ENCODE measurements around the gene ARPC4.

The ARPC4 gene

DNA sequence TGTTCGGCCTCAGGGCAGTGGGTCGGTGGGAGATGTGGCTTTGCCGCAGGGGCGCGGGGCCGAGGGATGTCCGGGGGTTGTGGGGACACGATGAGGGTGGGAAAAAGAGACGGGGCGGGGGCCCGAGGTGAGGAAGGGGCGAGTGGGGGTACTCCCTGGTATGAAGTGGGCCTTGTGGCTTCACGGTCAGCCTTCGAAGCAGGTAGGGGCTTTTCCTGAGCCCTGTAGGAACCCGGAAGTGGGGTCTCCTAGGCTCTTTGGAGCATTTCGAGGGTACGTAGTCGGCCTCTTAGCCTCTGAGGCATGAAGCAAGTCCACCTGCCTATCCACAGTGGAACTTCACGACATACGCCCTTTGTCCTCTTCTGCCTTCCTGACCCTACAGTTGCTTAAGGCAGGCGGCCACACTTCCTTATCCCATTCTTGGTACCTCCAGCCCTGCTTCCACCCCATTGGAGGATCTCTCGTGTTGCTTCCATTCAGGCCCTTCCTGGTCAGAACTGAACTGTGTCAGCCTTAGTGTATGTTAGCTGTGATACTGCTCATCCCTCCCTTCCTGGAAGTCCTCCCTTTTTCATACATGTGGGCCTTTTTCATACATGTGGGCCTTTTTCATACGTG is 389 bp downstream of the ARPC4 start:
- DNase-seq, result peak; percentile 38

DNA sequence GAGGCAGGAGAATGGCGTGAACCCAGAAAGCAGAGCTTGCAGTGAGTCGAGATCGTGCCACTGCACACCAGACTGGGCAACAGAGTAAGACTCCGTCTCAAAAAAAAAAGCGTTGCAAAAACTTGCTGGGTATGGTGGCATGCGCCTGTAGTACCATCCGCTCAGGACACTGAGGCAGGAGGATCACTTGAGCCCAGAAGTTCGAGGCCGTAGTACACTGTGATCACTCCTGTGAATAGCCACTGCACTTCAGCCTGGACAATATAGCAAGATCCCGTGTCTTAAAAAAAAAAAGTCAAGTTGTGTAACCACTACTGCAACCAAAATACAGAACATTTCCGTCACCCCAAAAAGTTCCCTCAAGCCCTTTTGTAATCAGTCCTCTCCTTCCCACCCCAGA is 1.5 kb downstream of the ARPC4 start:
- no peak for DNase-seq

- DNase-seq, result no peak
Measured at GRCh38 chr3:9795207-9795606, 2.3 kb downstream of the ARPC4 start.

DNA sequence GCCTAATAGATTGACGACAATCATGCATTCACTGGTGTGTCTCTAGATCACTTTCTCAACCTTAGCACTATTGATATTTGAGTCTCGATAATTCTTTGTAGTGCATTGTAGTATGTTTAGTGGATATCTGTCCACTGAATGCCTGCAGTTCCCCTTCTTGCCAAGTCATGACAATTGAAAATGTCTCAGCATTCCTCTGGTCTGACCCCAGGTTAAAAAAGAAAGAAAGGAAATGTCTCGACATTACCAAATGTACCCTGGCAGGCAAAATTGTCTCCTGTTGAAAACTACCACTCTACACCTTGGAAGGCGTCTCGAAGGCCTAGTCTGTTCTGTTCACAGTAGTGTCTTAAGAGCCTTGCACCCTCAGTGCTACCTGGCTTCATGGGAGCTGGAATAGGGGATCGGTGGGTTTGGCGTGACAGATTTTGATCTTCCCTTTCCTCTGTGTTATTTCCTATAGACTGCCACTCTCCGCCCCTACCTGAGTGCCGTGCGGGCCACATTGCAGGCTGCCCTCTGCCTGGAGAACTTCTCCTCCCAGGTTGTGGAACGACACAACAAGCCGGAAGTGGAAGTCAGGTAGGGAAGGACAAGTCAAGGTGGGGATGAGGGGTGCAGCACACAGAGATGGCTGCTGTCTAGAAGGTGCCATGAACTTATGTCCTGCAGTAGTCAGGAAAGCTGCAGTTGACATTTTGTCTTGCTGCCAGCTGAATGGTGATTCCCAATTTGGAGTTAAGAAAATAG is 4.5 kb downstream of the ARPC4 start:
- DNase-seq, result no peak

DNA sequence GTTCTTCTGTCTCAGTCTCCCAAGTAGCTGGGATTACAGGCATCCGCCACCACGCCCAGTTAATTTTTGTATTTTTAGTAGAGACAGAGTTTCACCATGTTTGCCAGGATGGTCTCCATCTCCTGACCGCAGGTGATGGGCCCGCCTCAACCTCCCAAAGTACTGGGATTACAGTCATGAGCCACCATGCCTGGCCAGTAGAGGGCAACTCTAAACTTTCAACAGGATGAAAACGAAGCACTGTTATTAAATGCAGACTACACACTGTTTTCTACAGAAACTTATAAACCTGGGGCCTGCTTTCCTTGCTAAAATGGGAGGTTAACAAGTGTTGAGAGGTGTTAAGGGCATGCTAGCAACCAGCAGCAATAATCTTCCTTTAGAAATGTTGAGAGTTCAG is 7.6 kb downstream of the ARPC4 start:
- no peak for DNase-seq

GRCh38 chr3:9803494-9803893 is 10.6 kb downstream of the ARPC4 start:
- DNase-seq, result no peak

- DNase-seq, result no peak
Measured at GRCh38 chr3:9804996-9805395, 12.1 kb downstream of the ARPC4 start.

DNA sequence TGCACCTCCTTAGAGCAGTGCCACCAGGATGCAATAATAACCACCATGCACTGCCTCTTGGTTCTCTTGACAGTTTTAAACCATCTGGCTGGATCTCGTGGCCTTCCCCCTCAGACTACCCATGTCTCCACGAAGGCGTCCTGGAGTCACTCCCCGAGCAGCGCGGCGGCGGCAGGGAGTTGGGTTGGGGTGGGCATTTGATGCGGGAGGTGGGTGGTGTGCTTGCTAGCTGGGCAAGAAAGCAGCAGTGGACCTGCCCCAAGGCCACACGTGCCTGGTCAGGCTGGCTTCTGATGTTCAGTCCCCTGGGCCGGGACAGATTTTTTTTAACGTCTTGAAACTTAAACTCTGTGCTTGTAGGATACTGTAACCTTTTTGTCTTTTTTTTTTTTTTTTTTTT is 13.3 kb downstream of the ARPC4 start:
- DNase-seq, result no peak

DNA sequence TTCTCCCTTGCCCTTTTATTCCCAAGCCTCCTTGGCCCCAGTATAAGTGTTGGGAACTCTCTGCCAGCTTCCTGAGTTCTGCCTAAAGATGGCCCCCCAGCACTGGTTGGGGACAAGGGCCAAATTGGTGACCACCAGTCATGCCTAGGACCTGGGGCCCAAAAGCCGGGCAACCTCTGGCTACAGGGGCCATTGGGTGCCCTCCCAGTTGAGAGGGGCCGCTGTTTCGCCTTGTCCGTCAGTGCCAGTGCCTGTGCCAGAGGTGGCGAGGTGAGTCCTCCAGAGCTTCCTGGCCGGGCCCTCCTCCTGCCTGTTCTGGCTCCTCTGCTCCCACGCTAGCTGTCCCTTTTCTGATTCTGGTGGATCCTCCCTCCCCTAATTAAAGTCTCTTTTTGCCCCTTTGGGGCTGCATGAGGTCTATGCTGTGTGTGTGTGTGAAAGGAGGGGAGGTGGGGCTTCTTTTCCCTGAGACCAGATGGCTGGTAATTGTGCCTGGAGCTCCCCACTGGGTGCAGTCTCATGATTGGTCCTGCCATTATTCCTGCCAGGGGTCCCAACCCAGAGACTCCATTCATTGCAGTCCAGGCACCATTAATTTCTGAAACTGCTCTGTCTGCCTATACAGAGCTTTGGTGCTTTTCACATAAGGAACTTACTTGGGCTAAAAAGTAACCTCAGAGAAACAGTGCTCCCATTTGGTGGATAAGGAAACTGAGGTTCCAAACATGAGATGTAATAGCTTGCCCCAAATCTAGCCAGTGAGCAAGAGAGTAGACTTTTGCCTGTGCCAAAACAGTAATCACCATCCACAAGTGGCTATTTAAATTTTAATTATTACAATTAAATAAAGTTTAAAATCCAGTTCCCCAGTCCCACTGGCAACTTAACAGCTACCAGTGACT is 14.1 kb downstream of the ARPC4 start:
- no peak for DNase-seq

DNA sequence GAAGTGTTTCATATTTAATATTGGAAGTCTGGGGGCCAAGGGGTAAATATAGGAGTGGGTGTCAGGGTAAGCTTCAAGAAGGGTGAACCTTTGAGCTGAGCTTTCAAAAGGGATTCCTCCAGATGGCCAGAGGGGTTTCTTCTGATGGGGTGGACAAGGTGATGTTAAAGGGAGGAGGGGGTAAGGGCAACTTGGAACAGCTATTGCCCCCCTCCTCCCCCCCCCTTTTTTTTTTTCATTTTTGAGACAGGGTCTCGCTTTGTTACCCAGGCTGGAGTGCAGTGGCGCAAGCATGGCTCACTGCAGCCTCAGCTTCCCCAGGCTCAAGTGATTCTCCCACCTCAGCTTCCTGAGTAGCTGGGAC is 15.1 kb downstream of the ARPC4 start:
- DNase-seq, result no peak

GRCh38 chr3:9808345-9809037 is 15.6 kb downstream of the ARPC4 start:
- peak; percentile 63 for DNase-seq

DNA sequence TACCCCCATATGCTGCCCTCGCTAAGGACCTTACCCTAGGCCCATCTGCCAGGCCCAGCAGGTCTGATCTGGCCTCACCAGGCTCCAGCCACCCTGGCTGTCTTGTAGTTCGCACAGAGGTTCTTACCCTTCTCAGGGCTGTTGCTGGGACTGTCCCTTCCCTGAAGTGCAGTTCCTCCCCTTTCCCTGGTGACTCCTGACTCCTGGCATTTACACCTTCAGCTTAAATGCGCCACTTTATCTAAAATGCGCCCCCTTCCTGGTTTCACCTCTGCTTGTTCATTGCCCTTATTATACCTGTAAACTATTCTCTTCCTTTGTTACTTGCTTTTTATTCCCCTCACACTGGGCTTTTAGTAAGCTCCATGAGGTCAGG is 16.3 kb downstream of the ARPC4 start:
- DNase-seq, result no peak

GRCh38 chr3:9809615-9810432 is 16.9 kb downstream of the ARPC4 start, which contains the start of gene TTLL3:
TSS of gene TTLL3 (plus strand) at chr3:9810262. CDS start at chr3:9810662, 400 bp downstream.
- peak; percentile 41 for DNase-seq

GRCh38 chr3:9810433-9810770 is 17.5 kb downstream of the ARPC4 start:
- DNase-seq, result no peak

DNA sequence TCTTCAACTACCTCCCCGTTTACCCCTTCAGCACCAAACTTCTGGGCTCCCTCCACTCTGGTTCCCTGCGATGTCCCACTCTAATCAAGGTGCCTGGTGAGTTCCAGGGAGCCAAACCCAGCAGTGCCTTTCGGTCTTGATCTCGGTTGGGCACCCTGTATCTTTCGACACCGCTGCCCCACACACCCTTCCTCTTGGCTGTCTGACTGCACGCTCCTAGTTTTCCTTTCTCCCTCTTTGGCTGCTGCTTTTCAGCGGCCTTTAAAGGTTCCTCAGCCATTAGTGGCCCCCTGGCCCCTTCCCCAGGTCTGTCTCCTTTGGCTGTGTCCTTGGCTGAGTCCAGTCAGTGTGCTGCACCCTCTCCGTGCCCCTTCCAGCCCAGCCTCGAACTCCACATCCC is 18.0 kb downstream of the ARPC4 start:
- no peak for DNase-seq

- no peak for DNase-seq
Measured at GRCh38 chr3:9812870-9813483, 20.1 kb downstream of the ARPC4 start.

DNA sequence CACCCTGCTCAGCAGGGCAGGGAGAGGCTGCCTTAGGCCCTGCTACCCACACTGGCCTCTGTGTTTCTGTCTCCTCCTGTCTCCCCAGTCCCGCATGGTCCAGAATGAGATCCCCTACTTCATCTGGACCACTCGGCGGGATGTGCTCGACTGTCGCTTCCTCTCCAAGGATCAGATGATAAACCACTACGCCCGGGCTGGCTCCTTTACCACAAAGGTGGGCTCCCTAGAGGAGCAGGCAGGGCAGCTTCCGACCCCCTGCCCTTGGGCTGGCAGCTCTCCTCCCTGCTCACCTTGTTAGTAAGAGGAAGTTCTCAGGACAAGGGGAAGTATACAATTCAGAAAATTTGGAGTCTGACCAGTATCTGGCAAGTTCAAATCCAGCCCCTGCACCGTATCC is 23.1 kb downstream of the ARPC4 start:
- no peak for DNase-seq

DNA sequence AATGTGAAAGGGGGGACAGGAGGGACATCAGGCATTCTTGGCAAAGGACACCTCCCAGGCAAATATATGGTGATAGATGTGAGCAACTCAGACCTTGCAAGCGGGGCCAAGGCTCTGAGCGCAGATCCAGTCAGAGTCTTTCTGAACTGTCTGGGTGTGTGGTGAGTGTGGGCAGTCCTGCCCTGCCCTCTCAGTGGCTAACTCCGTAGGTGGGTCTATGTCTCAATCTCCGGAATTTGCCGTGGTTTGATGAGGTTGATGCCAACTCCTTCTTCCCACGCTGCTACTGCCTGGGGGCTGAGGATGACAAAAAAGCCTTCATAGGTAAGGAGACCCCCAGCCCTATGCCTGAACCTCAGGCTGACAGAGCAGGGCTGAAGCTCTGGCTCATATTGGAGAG is 24.6 kb downstream of the ARPC4 start:
- no peak for DNase-seq

DNA sequence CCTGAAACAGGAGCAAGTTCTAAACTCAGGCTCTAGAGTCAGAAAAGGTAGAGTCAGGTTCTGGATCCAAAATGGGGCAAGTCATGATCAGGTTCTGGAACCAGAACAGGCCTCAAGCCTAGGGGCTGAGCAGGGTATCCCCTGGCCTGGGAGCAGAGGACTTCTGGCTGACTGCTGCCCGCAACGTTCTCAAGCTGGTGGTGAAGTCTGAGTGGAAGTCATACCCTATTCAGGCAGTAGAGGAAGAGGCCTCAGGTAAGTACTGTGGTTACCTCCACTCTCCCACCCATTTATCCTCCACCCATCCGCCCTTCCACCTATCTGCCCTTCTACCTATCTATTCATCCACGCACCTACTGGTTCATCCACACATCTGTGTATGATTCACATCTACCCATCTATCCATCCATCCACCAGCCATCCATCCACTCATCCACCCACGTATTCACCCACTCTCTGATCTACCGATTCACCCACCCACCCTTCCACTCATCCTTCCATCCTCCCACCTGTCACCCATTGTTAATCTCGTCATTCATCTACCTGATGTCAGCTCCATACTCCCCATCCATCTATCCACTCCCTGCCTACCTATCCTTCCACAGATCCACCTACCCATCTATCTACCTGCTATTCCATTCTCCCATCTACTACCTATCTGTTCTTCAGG is 25.9 kb downstream of the ARPC4 start:
- DNase-seq, result no peak

- no peak for DNase-seq
Measured at GRCh38 chr3:9820543-9820942, 27.7 kb downstream of the ARPC4 start.

DNA sequence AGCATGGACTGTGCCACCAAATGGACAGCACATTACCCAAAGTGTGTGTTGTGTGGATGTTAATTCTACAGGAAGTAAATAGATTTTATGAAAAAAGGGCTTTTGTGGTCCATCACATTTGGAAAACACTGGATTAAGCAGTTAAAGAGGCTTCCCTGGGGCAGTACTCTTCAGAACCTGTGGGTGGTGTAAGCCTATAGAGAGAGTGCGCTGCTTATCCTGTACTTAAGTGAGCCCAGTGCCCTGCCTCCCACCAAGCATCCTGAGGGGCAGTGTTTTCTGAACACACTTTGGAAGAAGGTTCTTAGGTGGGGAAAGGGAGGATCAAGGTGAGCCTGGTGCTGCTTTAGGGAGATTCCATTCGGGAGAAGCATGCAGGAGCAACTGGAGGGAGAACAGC is 28.1 kb downstream of the ARPC4 start:
- no peak for DNase-seq
